DOHH2 (cell line): ENCODE measurements around the gene TBL1XR1.

Experiments
- H3F3A ChIP-seq: fragments of 200-600 bp; sonication (generic), shearing (Covaris generic); 2 replicates; pipeline ENCODE4 v1.6.0; 2016; ENCODE audit warnings: antibody characterized with exemption, mild to moderate bottlenecking; ENCODE audit not compliant: control insufficient read depth, insufficient read depth
- H3K27ac ChIP-seq: fragments of 200-600 bp; sonication (generic); 2 replicates; pipeline ENCODE4 v1.5.1; 2014; ENCODE audit warnings: low read depth, mild to moderate bottlenecking, low read length, moderate library complexity
- H3K27me3 ChIP-seq: fragments of 200-600 bp; sonication (generic); 2 replicates; pipeline ENCODE4 v1.6.1; 2014; ENCODE audit warnings: mild to moderate bottlenecking, low read length, mixed read lengths; ENCODE audit not compliant: control insufficient read depth
- H3K36me3 ChIP-seq: fragments of 200-600 bp; sonication (generic); 2 replicates; pipeline ENCODE4 v1.6.1; 2014; ENCODE audit warnings: mild to moderate bottlenecking, low read length, moderate library complexity, mixed read lengths; ENCODE audit not compliant: control insufficient read depth
- H3K4me1 ChIP-seq: fragments of 200-600 bp; sonication (generic); 2 replicates; pipeline ENCODE4 v1.6.1; 2014; ENCODE audit warnings: mild to moderate bottlenecking, low read length, mixed read lengths; ENCODE audit not compliant: control insufficient read depth
- H3K4me2 ChIP-seq: fragments of 200-600 bp; sonication (generic); 2 replicates; pipeline ENCODE4 v1.6.0; 2014; ENCODE audit warnings: mild to moderate bottlenecking, low read length, moderate library complexity
- H3K4me3 ChIP-seq: fragments of 200-600 bp; sonication (generic); 2 replicates; pipeline ENCODE4 v1.5.1; 2014; ENCODE audit warnings: mild to moderate bottlenecking, low read length, mixed read lengths
- H3K79me2 ChIP-seq: fragments of 200-600 bp; sonication (generic); 2 replicates; pipeline ENCODE4 v1.6.1; 2014; ENCODE audit warnings: mild to moderate bottlenecking, low read length, mixed read lengths; ENCODE audit not compliant: control insufficient read depth
- H3K9me2 ChIP-seq: fragments of 200-600 bp; sonication (generic); replicated peaks from 2 replicates; pipeline ENCODE4 v1.6.1; 2014; ENCODE audit warnings: mild to moderate bottlenecking, low read length, mixed read lengths; ENCODE audit not compliant: control insufficient read depth
- H3K9me3 ChIP-seq: fragments of 200-600 bp; sonication (generic); 2 replicates; pipeline ENCODE4 v1.6.1; 2014; ENCODE audit warnings: antibody characterized with exemption, low read length, mixed read lengths; ENCODE audit not compliant: control insufficient read depth, insufficient read depth
- H4K20me1 ChIP-seq: fragments of 200-600 bp; sonication (generic); 2 replicates; pipeline ENCODE4 v1.6.0; 2014; ENCODE audit warnings: low read depth, mild to moderate bottlenecking, antibody characterized with exemption, low read length, moderate library complexity; ENCODE audit not compliant: control insufficient read depth, insufficient read depth
- CTCF ChIP-seq: fragments of 200-600 bp; sonication (generic); IDR thresholded peaks from one replicate; pipeline ENCODE4 v1.5.1; 2014; ENCODE audit warnings: antibody characterized with exemption, mild to moderate bottlenecking, low read depth, low read length; ENCODE audit not compliant: poor library complexity, severe bottlenecking
- EZH2phosphoT487 ChIP-seq: fragments of 200-600 bp; sonication (generic); IDR thresholded peaks from 2 replicates; pipeline ENCODE4 v1.6.1; 2017; ENCODE audit warnings: borderline replicate concordance, mild to moderate bottlenecking, antibody characterized with exemption, low read length, moderate library complexity, mixed read lengths

Gene TBL1XR1

GRCh38 chr3:177071496-177072156, 125.7 kb downstream of the TBL1XR1 start:
- Histone ChIP-seq H4K20me1 (peaks cover 6% of the 10 kb centered on the region; the same call in 1 of the 2 replicates), H3K4me3 (no peak overlapping the region), H3F3A (peaks cover 6% of the 10 kb centered on the region), H3K9me2 (no peaks in the 10 kb centered on the region), H3K9me3 (no peaks in the 10 kb centered on the region), H3K4me1 (no peaks in the 10 kb centered on the region), H3K79me2 (peaks cover 98% of the 10 kb centered on the region), H3K36me3 (peaks cover 46% of the 10 kb centered on the region), H3K27ac (no peak overlapping the region), H3K27me3 (no peaks in the 10 kb centered on the region), H3K4me2 (no peak overlapping the region)
- TF ChIP-seq CTCF = no peak
- no peak for TF ChIP-seq EZH2phosphoT487

GRCh38 chr3:177069514-177070329, 127.6 kb downstream of the TBL1XR1 start:
- H4K20me1 ChIP-seq = peaks cover 6% of the 10 kb centered on the region; the same call in 1 of the 2 replicates
- H3K27ac ChIP-seq = no peak overlapping the region
- no peak overlapping the region for H3K4me2 ChIP-seq
- H3K27me3 ChIP-seq = no peaks in the 10 kb centered on the region
- no peaks in the 10 kb centered on the region for H3K9me2 ChIP-seq
- no peaks in the 10 kb centered on the region for H3K4me1 ChIP-seq
- H3K36me3 ChIP-seq = peaks cover 29% of the 10 kb centered on the region
- no peaks in the 10 kb centered on the region for H3K9me3 ChIP-seq
- H3K4me3 ChIP-seq = no peak overlapping the region
- peaks cover 6% of the 10 kb centered on the region for H3F3A ChIP-seq
- no peak for TF ChIP-seq EZH2phosphoT487
- no peak for TF ChIP-seq CTCF
- H3K79me2 ChIP-seq = peaks cover 97% of the 10 kb centered on the region

- Histone ChIP-seq H3K4me3 (no peak overlapping the region), H3K4me1 (no peaks in the 10 kb centered on the region), H3K9me3 (no peaks in the 10 kb centered on the region), H3K27me3 (no peaks in the 10 kb centered on the region), H3K27ac (no peak overlapping the region), H3K9me2 (no peaks in the 10 kb centered on the region), H3K4me2 (no peak overlapping the region), H3K36me3 (peaks cover 31% of the 10 kb centered on the region), H3F3A (peaks cover 6% of the 10 kb centered on the region), H4K20me1 (peaks cover 6% of the 10 kb centered on the region; the same call in 1 of the 2 replicates), H3K79me2 (peaks cover 97% of the 10 kb centered on the region)
- no peak for TF ChIP-seq CTCF
- no peak for TF ChIP-seq EZH2phosphoT487
Measured at GRCh38 chr3:177068967-177069366, 128.3 kb downstream of the TBL1XR1 start.
